Stimulated activated effector memory CD8-positive, alpha-beta T cell treated with anti-CD3 and anti-CD28 coated beads, Interleukin-12 subunit alpha, Interleukin-12 subunit beta, amount 100 ng/mL, for 72 hours (primary cell): ENCODE results near the gene ZBED1.
"Not testable (repeated sequence)": the region's sequence is repeated elsewhere in the genome, so short reads cannot be mapped to it uniquely, and the experiment has no call there.

Experiments
- ATAC-seq: fragments of 150-1000 bp; cut with Tn5 transposase; 2 replicates; pipeline ENCODE4 v1.10.0; 2021
- DNase-seq, 2 donors: peaks; one replicate each; pipeline ENCODE4 v3.0.0; 2021 to 2022; ENCODE audit warnings: low spot score in 2 of 2
- H3K27ac Mint-ChIP-seq: one replicate; pipeline ENCODE4 v1.8.0; 2022; ENCODE audit warnings: mild to moderate bottlenecking, mixed read lengths
- H3K36me3 Mint-ChIP-seq: one replicate; pipeline ENCODE4 v1.8.0; 2022; ENCODE audit warnings: mild to moderate bottlenecking, mixed read lengths
- H3K4me1 Mint-ChIP-seq: one replicate; pipeline ENCODE4 v1.8.0; 2022; ENCODE audit warnings: mixed read lengths
- H3K4me3 Mint-ChIP-seq: one replicate; pipeline ENCODE4 v1.8.0; 2022; ENCODE audit warnings: mild to moderate bottlenecking, mixed read lengths
- H3K9me3 Mint-ChIP-seq: one replicate; pipeline ENCODE4 v1.8.0; 2022; ENCODE audit warnings: mixed read lengths

Gene ZBED1

DNA sequence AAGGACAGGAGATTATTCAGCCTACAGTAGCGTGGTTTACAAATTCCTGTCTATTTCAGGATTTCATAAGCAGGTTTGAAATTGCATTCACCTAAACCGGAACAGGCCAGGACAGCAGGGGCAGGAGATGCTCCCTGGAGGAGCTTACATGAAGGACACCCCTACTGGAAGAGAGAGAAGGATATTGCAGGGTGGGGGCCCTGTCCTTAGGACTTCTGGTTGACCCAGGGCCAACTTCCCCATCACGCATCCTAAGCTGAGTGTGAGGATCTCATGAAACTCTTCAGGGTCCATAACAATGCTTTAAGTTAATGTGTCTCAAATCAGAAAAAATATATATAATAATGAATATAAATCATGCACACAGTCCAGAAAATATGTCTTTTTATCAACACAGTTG is 6.4 kb upstream of the ZBED1 start:
- Mint-ChIP-seq H3K27ac (no peak overlapping the region), H3K4me1 (no peaks in the 10 kb centered on the region), H3K9me3 (no peaks in the 10 kb centered on the region), H3K36me3 (no peaks in the 10 kb centered on the region), H3K4me3 (no peak overlapping the region)
- DNase-seq (no peak), ATAC-seq (no peak)

DNA sequence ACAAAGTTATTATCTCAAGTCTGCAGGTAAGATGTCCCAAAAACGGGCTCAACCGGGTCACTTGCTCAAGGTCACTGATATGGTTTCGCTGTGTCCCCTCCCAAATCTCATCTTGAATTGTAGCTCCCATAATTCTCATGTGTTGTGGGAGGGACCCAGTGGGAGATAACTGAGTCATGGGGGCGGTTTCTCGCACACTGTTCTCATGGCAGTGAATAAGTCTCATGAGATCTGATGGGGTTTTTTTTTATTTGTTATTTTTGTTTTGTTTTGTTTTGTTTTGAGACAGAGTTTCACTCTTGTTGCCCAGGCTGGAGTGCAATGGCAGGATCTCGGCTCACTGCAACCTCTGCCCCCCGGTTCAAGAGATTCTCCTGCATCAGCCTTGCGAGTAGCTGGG is 4.6 kb upstream of the ZBED1 start:
- not testable (repeated sequence) for H3K4me1 Mint-ChIP-seq, H3K36me3 Mint-ChIP-seq, H3K9me3 Mint-ChIP-seq, DNase-seq, H3K27ac Mint-ChIP-seq, ATAC-seq, H3K4me3 Mint-ChIP-seq

DNA sequence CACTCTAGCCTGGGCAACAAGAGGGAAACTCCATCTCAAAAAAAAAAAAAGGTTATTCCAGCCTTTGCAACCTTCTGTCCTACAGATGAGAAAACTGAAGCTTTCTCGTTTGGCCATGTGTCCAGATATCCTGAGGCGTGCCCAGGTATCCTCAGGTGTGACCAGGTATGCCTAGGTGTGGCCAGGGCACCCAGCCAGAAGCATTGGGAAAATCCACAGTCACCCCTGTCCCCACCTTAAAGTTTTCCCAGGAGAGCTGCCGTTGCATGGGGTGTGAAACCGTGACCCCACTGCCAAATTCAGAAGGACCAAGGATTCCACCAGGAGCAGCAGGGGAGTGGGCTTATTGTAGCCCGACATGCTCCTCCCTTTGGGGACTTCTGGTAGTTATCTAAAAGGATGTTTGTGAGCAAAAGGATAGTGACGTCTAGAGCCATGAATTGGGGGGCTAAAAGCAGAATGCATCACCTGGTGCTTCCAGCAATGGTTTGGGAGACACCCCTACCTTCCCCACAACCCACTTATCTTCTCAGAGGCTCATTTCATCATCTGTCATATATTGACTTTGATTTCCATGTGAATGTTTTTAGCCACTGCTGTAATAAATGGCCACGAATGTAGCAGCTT is 4.0 kb upstream of the ZBED1 start:
- H3K4me1 Mint-ChIP-seq, result peaks cover 5% of the 10 kb centered on the region
- no peak overlapping the region for H3K27ac Mint-ChIP-seq
- H3K4me3 Mint-ChIP-seq, result no peak overlapping the region
- no peaks in the 10 kb centered on the region for H3K9me3 Mint-ChIP-seq
- no peak for ATAC-seq
- no peak for DNase-seq
- H3K36me3 Mint-ChIP-seq, result peaks cover 5% of the 10 kb centered on the region

DNA sequence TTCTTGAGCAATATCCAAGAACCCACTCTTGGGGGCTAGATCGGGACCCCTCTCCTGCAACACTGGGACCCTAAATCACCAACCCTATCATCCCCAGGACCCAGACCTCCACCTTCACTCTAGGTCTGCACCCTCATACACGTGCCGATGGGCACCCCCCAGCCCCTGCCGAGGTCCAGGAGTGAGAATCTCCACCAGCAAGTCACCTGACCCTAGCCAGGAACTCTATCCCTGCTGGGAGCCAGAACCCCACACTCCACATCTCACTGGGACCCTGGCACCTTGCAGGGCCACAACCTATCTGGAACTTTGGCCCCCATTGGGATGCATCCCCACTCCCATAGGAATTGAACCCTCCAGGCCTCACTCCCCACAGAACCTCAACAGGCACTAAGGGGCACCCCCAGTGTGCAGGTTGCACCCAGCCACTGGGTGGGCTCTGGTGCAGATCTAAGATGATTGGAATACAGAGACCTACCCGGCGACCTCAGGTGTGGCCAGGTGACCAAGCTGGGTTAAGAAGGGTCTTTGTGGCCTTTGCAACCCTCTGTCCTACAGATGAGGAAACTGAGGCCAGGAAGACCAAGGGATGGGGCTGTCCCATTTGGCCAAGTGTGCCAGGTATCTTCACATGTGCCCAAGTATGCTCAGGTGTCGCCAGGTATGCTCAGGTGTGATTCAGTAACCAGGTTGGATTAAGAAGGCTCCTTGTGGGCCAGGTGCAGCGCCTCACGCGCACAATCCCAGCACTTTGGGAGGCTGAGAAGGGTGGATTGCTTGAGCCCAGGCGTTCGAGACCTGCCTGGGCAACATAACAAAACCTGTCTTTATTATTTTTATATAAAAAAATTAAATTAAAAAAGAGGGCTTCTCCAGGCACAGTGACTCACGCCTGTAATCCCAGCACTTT is 3.1 kb upstream of the ZBED1 start:
- Mint-ChIP-seq H3K4me3 (no peak overlapping the region), H3K4me1 (peaks cover 15% of the 10 kb centered on the region), H3K36me3 (peaks cover 5% of the 10 kb centered on the region), H3K27ac (no peak overlapping the region), H3K9me3 (no peaks in the 10 kb centered on the region)
- DNase-seq, result no peak
- no peak for ATAC-seq

DNA sequence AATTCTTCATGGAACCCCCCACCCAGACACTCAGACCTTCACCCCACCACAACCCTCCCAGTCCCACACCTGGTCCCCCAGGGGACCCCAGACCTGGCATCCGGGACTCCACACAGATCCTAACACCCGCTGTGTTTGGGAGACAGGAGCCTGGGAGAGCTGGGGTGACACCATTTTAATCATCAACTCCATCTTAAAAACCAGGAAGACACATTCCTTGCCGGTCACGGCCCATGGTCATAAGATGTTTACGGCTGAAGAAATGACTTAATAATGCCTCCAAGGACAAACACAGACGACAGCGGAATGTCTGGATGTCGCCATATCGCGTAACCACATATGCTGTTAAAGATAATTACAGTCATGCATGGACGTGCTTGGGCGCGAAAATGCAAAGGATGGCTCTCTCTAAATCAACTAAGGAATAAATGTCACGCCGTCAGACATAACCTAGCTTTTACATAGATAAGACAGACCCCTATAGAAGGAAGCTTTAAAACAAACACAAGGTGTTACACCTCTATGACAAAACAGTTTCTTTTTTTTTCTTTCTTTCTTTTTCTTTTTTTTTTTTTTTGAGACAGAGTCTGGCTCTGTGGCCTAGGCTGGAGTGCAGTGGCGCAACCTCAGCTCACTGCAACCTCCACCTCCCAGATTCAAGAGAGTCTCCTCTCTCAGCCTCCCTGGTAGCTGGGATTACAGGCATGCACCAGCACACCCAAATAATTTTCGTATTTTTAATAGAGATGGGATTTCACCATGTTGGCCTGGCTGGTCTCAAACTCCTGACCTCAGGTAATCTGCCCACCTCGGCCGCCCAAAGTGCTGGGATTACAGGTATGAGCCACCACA is 2.1 kb upstream of the ZBED1 start:
- Mint-ChIP-seq H3K9me3 (no peaks in the 10 kb centered on the region), H3K36me3 (peaks cover 5% of the 10 kb centered on the region), H3K4me3 (peak overlapping the region; percentile 71), H3K27ac (peak overlapping the region; percentile 89), H3K4me1 (peaks cover 21% of the 10 kb centered on the region)
- DNase-seq (no peak), ATAC-seq (no peak)

DNA sequence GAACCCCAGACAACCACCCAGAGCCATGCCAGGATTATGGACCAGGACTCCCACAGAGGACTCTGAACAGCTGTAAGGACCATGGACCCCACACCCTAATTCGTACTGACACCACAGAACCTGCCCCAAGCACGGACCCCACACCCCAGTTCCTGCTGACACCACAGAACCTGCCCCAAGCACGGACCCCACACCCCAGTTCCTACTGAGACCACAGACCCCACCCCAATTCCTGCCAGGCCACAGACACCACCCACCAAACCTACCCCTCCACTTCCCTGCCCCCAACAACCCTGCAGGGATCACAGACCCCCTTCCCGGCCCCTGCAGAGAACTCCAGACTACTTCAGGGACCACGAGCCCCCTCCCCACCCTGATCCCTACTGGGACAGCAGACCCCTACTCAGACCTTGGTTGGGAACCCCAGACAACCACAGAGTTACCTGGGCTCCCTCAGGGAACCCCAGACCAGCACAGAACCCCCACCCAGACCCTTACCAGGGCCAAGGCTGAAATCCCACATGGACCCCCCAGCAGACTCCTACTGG is 1.4 kb upstream of the ZBED1 start:
- ATAC-seq (no peak), DNase-seq (no peak)
- peaks cover 7% of the 10 kb centered on the region for H3K36me3 Mint-ChIP-seq
- peak overlapping the region; percentile 71 for H3K4me3 Mint-ChIP-seq
- H3K9me3 Mint-ChIP-seq, result no peaks in the 10 kb centered on the region
- H3K4me1 Mint-ChIP-seq, result peaks cover 24% of the 10 kb centered on the region
- peak overlapping the region; percentile 89 for H3K27ac Mint-ChIP-seq

DNA sequence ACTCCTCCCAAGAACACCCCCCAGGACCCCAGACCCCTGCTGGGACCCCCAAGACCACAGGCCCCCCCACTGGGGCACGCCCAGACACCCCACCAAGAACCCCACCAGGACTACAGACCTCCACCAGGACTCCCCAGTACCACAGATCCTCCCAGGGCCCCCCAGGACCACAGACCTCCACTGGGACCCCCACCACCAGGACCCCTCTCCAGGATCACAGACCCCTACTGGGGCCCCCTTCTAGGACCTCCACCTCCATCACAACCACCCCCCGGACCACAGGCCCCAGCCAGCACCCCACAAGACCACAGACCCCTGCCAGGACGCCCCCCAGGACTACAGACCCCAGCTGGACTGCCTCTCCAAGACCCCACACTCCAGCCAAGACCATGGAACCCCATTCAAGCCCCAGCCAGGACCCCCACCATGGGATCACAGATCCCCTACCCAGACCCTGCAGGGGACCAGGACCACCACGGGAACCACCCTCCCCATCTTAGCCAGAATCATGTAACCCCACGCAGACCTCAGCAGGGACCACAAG is 855 bp upstream of the ZBED1 start:
- Mint-ChIP-seq H3K4me1 (peaks cover 24% of the 10 kb centered on the region), H3K9me3 (no peaks in the 10 kb centered on the region), H3K4me3 (peak overlapping the region; percentile 71), H3K36me3 (peaks cover 13% of the 10 kb centered on the region), H3K27ac (peak overlapping the region; percentile 89)
- DNase-seq, result no peak
- ATAC-seq, result no peak

DNA sequence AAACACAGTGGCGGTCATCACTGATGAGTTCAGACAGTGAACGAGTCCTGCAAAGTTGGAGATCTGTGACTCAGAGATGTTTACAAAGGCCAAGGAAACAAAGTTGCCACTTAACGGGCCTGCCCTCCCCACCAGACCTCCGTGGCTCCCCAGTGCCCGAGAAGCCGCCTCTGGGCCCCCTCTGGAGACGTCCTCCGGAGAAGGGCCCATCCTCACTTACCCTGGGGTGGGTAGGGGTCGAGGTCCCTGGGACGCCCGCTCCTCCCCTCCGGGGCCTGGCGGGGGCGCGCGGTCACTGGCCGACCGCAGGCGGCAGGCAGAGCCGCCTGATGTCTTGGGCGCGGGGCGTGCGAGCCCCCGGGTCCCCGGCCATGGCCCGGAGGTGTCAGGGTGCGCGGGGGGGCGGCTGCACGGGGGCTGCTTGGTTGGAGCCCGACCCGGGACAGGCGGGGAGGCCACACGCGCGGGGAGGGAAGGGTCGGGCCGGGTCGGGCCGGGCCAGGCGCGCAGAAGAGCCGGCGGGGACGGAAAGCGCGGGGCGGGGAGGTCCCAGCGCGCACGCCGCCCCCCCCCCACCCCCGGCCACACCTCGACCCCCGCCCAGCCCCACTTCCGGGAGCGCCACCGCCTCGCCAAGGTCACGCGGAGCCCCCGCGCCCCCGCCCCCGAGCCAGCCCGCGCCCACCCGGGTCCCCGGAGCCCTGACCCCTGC is 529 bp downstream of the ZBED1 start:
- Mint-ChIP-seq H3K4me1 (peaks cover 24% of the 10 kb centered on the region), H3K36me3 (peaks cover 24% of the 10 kb centered on the region), H3K9me3 (no peaks in the 10 kb centered on the region), H3K27ac (peak overlapping the region; percentile 89), H3K4me3 (peak overlapping the region; percentile 71)
- DNase-seq (peak; percentile 27 to 83), ATAC-seq (peak; percentile 66)

DNA sequence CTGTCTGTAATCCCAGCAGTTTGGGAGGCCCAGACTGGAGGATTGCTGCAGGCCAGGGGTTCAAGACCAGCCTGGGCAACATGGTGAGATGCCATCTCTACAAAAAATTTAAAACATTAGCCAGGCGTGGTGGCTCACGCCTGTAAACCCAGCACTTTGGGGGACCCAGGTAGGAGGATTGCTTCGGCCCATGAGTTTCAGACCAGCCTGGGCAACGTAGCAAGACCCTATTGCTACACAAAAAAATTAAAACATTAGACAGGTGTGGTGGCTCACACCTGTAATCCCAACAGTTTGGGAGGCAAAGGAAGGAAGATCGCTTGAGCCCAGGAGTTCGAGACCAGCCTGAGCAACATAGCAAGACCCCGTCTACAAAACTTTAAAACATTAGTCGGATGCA is 1.3 kb downstream of the ZBED1 start:
- DNase-seq (no peak), ATAC-seq (no peak)
- Mint-ChIP-seq H3K36me3 (peaks cover 24% of the 10 kb centered on the region), H3K4me1 (peaks cover 24% of the 10 kb centered on the region), H3K27ac (peak overlapping the region; percentile 89), H3K9me3 (no peaks in the 10 kb centered on the region), H3K4me3 (peak overlapping the region; percentile 71)

DNA sequence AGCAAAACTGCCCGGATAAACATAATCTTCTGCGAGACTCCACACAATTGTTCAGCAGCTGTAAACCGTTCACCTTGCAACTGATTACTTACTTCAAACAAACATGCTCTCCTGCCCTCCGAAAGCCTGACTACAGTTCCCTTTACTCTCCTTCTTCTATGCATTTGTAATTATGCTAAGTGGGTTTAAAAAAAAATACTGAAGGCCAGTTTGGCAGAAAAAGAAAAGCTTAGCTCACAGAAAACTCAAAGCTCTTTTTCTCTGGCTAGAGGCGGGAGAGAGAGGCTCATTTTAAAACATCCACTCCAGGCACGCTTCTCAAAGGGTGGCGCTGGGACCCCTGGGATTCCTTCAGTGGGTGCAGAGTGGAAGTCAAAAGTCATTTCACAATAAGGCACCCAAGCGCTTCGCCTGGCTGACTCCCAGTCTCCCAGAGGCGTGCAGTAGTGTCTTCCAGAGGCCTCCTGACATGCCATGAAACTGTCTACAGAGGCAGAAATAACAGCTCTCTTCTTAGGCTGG is 1.9 kb downstream of the ZBED1 start:
- ATAC-seq (no peak), DNase-seq (no peak)
- H3K4me1 Mint-ChIP-seq, result peaks cover 24% of the 10 kb centered on the region
- peaks cover 24% of the 10 kb centered on the region for H3K36me3 Mint-ChIP-seq
- peak overlapping the region; percentile 89 for H3K27ac Mint-ChIP-seq
- no peaks in the 10 kb centered on the region for H3K9me3 Mint-ChIP-seq
- peak overlapping the region; percentile 71 for H3K4me3 Mint-ChIP-seq

DNA sequence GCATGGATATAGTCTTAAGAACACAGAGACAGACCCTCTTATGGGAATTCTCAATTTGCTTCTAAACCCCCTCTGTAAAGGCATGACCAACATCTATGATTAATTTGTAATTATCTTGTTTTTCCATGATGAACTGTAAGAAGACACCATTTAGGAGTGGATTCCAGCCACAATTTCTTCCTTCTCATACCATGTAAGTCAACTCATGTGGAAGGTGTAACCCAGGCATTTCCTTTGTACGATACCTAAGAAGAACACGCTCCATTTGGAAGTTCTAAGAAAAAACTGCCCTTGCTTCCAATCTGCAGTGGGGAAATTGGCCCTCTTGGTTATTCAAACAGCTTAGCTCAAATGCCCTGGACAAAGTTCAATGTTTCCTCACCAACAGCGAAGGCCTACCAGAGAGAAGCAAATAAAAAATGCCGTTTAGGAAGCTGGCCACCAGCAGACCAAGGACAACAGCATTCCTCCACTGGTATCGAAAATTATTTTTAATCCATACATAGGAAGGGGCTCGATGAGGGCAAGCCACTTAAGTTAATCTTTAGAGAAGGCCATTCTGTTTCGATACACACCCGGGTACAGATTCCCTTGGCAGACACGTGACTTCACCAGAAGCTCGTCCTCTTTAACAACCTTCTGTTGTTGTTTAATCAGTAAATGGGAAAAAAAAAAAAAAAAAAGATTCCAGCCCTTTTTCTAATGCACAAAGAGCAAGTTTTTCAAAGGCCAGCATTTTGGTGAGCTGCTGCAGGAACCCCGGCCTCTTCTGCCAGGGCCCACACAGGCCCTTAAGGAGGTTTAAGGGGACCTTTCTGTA is 2.6 kb downstream of the ZBED1 start:
- DNase-seq (no peak), ATAC-seq (no peak)
- Mint-ChIP-seq H3K36me3 (peaks cover 24% of the 10 kb centered on the region), H3K9me3 (no peaks in the 10 kb centered on the region), H3K4me1 (peaks cover 24% of the 10 kb centered on the region), H3K4me3 (peak overlapping the region; percentile 71), H3K27ac (peak overlapping the region; percentile 43)

DNA sequence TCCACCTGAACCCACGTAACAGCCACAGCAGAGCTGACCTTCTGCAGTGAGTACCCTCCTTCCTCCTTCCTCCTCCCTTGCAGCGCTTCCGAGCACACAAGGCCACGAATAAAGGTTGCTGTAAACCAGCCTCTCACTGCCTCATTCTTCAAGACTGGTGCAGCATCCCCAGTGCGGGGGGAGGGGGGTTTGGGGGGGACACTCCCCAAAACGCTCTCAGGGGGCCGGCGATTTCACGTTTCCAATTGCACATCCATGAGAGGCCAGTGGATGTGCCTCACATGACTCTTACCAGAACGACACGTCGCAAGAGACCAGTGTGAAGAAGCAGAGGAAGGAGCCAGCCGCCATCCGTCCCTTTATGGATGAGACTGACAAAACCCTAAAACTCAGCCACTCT is 5.2 kb downstream of the ZBED1 start:
- Mint-ChIP-seq H3K27ac (no peak overlapping the region), H3K4me3 (no peak overlapping the region), H3K36me3 (peaks cover 28% of the 10 kb centered on the region), H3K4me1 (peaks cover 27% of the 10 kb centered on the region), H3K9me3 (no peaks in the 10 kb centered on the region)
- DNase-seq (no peak), ATAC-seq (no peak)

DNA sequence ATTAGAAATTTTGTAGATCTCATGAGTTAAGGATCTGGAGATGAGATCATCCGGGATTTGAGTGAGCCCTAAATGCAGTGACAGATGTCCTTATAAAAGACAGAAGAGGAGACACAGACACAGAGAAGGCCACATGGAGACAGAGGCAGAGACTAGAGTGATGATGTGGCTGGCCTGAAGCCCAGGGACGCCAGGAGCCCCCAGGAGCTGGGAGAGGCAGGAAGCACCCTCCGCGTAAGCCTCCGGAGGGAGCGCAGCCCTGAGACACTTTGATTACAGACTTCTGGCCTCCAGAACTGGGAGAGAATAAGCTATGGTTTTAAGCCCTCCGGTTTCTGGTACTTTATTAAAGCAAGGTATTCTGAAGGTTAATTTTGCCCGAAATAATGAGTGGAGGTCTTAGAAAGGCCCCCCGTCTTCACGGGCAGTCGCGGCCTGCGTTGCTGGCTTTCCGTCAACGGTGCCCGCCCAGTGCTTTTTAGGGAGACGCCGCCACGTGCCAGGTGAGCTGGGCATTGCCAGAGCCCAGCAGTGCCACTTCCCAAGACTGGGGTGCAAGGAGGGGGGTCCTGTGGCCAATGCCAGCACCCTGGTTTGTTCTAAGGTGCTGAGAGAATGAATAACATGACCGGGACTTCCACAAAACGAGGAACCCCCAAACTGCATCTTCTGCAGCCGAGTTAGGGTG is 8.1 kb downstream of the ZBED1 start:
- Mint-ChIP-seq H3K36me3 (peaks cover 57% of the 10 kb centered on the region), H3K9me3 (no peaks in the 10 kb centered on the region), H3K27ac (no peak overlapping the region), H3K4me3 (no peak overlapping the region), H3K4me1 (peaks cover 9% of the 10 kb centered on the region)
- ATAC-seq (no peak), DNase-seq (no peak)
